Kidney (tissue), 14 donors: Measurements from ENCODE around the gene GPX4. TPM values are rescaled to one million over a fixed set of nuclear protein-coding genes. Genes with fewer than 3 reads are reported as not detected.

Experiments
- DNase-seq, 5 donors: peaks; one replicate each; pipeline ENCODE4 v3.0.0-alpha.2; 2013 to 2020
- FAIRE-seq: peaks from 2 replicates; lab custom pipeline; 2012; peaks lifted over from hg19 to GRCh38; lab: Jason Lieb, UNC
- H3K27ac ChIP-seq, 2 donors: one replicate each; pipeline ENCODE4 v1.7.0; 2013; ENCODE audit warnings: low read depth in 2 of 2, low read length in 2 of 2, inconsistent platforms in 1 of 2
- H3K27me3 ChIP-seq: one replicate; pipeline ENCODE4 v1.7.1; 2013; ENCODE audit warnings: low read length, inconsistent platforms; ENCODE audit not compliant: control insufficient read depth, insufficient read depth
- H3K36me3 ChIP-seq, 3 donors: one replicate each; pipeline versions ENCODE4 v1.7.0 to v1.7.1; 2013; ENCODE audit warnings: low read length in 3 of 3, control low read depth in 1 of 3, inconsistent platforms in 1 of 3; ENCODE audit not compliant: insufficient read depth in 3 of 3, control insufficient read depth in 2 of 3
- H3K4me1 ChIP-seq, 3 donors: one replicate each; pipeline versions ENCODE4 v1.7.0 to v1.7.1; 2013; ENCODE audit warnings: low read length in 3 of 3, inconsistent platforms in 1 of 3, low read depth in 1 of 3; ENCODE audit not compliant: control insufficient read depth in 2 of 3, insufficient read depth in 2 of 3
- H3K4me3 ChIP-seq, 3 donors: one replicate each; pipeline versions ENCODE4 v1.7.0 to v1.8.1; 2013; ENCODE audit warnings: low read length in 3 of 3, control low read depth in 1 of 3, inconsistent platforms in 1 of 3
- H3K9ac ChIP-seq, 3 donors: one replicate each; pipeline versions ENCODE4 v1.7.0 to v1.7.1; 2013; ENCODE audit warnings: low read length in 3 of 3, control low read depth in 1 of 3, inconsistent platforms in 1 of 3
- H3K9me3 ChIP-seq, 3 donors: one replicate each; pipeline versions ENCODE4 v1.7.0 to v1.7.1; 2013; ENCODE audit warnings: low read length in 3 of 3, control low read depth in 1 of 3, inconsistent platforms in 1 of 3; ENCODE audit not compliant: control insufficient read depth in 2 of 3, insufficient read depth in 1 of 3
- intact Hi-C: fragments of 100-400 bp; cut with DNase I; formaldehyde crosslinking; loops from one replicate; pipeline ENCODE4 v1.11.1; 2022
- polyA plus RNA-seq: library from polyadenylated mRNA; stranded (reverse); fragments of 350-450 nt; fragmentation: Illumina TruSeq; extraction: RNeasy Lipid Tissue Mini Kit (QIAGEN cat#74804); gene quantifications from one replicate; pipeline ENCODE4 v1.2.3, GENCODE V29; 2014; ENCODE audit warnings: low read depth, low replicate concordance; ENCODE audit not compliant: insufficient read depth
- total RNA-seq: library from RNA; stranded (reverse); fragmentation: NEBNext Ultra II Directional; extraction: Animal tissue kit (Norgen Biotek cat#: 25700); gene quantifications from one replicate; pipeline ENCODE4 v1.2.1, GENCODE V29; 2021
- TF ChIP-seq, protein P1 (sequence below): IDR thresholded peaks from 3 replicates; pipeline ENCODE4 v1.5.1; 2012; ENCODE audit warnings: mild to moderate bottlenecking, moderate library complexity, borderline replicate concordance; ENCODE audit not compliant: insufficient read depth; ENCODE audit errors: extremely low read depth
- donor health status: control.
- donor health status: control.
- donor health status: control.
- donor health status: control.
- donor health status: control.
- donor health status: DM: yes; HTN: yes; CAD: no.
- donor health status: Normal renal cell carcinoma (clear cell type).

The GPX4 gene
- total and polyA plus RNA-seq, 2 donors from 2014 or later, result 268 to 966 TPM

DNA sequence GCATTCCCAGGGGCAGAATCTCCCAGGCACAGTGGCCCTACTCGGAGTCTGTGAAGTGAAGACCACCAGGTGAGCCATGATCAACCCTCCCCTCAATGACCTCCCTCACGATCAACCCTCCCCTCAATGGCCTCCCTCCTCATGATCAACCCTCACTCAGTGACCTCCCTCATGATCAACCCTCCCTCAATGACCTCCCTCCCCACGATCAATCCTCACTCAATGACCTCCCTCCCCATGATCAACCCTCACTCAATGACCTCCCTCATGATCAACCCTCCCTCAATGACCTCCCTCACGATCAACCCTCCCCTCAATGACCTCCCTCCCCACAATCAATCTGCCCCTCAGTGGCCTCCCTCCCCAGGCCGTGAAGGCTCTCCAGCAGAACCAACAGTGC lies 38.1 kb downstream of the GPX4 start:
- Histone ChIP-seq H3K36me3 (peaks cover 0 to 3% (median 2%) of the 10 kb centered on the region in 3 donors), H3K4me3 (no peak overlapping the region), H3K27me3 (no peaks in the 10 kb centered on the region), H3K9ac (no peak overlapping the region), H3K27ac (no peak overlapping the region), H3K9me3 (no peaks in the 10 kb centered on the region), H3K4me1 (peaks cover 0 to 2% (median 0%) of the 10 kb centered on the region in 3 donors)
- intact Hi-C loops, result no loop called here
- TF ChIP-seq, protein P1, sequence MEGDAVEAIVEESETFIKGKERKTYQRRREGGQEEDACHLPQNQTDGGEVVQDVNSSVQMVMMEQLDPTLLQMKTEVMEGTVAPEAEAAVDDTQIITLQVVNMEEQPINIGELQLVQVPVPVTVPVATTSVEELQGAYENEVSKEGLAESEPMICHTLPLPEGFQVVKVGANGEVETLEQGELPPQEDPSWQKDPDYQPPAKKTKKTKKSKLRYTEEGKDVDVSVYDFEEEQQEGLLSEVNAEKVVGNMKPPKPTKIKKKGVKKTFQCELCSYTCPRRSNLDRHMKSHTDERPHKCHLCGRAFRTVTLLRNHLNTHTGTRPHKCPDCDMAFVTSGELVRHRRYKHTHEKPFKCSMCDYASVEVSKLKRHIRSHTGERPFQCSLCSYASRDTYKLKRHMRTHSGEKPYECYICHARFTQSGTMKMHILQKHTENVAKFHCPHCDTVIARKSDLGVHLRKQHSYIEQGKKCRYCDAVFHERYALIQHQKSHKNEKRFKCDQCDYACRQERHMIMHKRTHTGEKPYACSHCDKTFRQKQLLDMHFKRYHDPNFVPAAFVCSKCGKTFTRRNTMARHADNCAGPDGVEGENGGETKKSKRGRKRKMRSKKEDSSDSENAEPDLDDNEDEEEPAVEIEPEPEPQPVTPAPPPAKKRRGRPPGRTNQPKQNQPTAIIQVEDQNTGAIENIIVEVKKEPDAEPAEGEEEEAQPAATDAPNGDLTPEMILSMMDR, result no peak
- no peak for DNase-seq
- no peak for FAIRE-seq

DNA sequence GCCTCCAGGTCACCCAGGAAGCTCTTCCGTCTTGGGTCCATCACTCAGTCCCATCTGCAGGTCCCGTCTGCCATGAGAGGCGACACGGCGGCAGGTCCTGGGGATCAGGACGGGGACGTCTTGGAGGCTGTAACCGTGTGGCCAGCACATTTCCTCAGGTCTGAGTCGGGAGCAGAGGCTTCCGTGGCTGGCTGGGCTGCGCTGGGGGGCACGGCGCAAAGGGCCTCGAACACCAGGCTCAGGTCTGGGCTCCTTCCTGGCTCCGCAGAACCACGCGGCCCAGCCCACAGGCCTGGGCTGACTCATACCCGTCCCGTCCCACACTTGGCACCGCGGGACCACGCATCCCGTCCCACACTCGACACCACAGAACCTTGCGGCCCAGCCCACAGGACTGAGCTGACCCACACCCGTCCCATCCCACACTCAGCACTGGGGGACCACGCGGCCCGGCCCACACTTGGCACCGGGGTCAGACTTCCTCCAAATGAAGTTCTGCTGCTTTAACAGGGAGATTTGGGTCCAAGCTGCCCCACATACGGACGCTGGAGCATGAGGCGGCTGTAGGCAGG lies 40.1 kb downstream of the GPX4 start:
- H3K4me1 ChIP-seq, result peaks cover 0 to 3% (median 0%) of the 10 kb centered on the region in 3 donors
- intact Hi-C loops, result no loop called here
- H3K27me3 ChIP-seq, result no peaks in the 10 kb centered on the region
- H3K36me3 ChIP-seq, result peaks cover 0 to 3% (median 2%) of the 10 kb centered on the region in 3 donors
- H3K9me3 ChIP-seq, result no peaks in the 10 kb centered on the region
- DNase-seq, result no peak
- no peak overlapping the region for H3K9ac ChIP-seq
- H3K4me3 ChIP-seq, result no peak overlapping the region
- no peak overlapping the region for H3K27ac ChIP-seq
- FAIRE-seq, result no peak
- TF ChIP-seq, protein P1, result no peak

DNA sequence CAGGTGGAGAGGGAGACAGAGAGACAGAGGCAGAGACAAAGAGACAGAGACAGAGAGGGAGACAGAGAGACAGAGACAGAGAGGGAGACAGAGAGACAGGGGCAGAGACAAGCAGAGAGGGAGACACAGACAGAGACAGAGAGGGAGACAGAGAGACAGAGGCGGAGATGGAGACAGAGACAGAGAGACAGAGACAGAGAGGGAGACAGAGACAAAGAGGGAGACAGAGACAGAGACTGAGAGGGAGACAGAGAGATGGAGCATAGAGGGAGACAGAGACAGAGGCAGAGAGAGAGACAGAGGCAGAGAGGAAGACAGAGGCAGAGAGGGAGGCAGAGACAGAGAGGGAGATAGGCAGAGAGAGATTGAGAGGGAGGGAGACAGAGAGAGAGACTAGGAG lies 40.9 kb downstream of the GPX4 start:
- TF ChIP-seq, protein P1, result no peak
- DNase-seq (no peak), FAIRE-seq (no peak)
- Histone ChIP-seq H3K27ac (no peak overlapping the region), H3K9me3 (no peaks in the 10 kb centered on the region), H3K4me3 (no peak overlapping the region), H3K27me3 (no peaks in the 10 kb centered on the region), H3K4me1 (peaks cover 0 to 6% (median 0%) of the 10 kb centered on the region in 3 donors), H3K9ac (no peak overlapping the region), H3K36me3 (peaks cover 0 to 3% (median 2%) of the 10 kb centered on the region in 3 donors)
- intact Hi-C loops, result no loop called here
